Glomerular visceral epithelial cell (primary cell): ENCODE data around the gene THRA.

ENCODE experiments used
- DNase-seq: peaks from one replicate; pipeline ENCODE4 v3.0.0-alpha.2; 2016; ENCODE audit errors: extremely low spot score

The THRA gene

GRCh38 chr17:40064971-40065768 lies 2.4 kb downstream of the THRA start:
- DNase-seq: peak; percentile 54

GRCh38 chr17:40065769-40066510 lies 3.2 kb downstream of the THRA start:
- no peak for DNase-seq

- no peak for DNase-seq
Observed at GRCh38 chr17:40067710-40068109, 4.9 kb downstream of the THRA start.

- no peak for DNase-seq
Observed at GRCh38 chr17:40068129-40068581, 5.4 kb downstream of the THRA start.

- no peak for DNase-seq
Observed at GRCh38 chr17:40068584-40068916, 5.8 kb downstream of the THRA start.

- peak; percentile 64 for DNase-seq
Observed at GRCh38 chr17:40068917-40069750, 6.4 kb downstream of the THRA start.

- peak; percentile 44 for DNase-seq
Observed at GRCh38 chr17:40069751-40070708, 7.3 kb downstream of the THRA start.

- DNase-seq: no peak
Observed at GRCh38 chr17:40070709-40071312, 8.0 kb downstream of the THRA start.

GRCh38 chr17:40071313-40072039 lies 8.7 kb downstream of the THRA start:
- DNase-seq: no peak

GRCh38 chr17:40072040-40072734 lies 9.4 kb downstream of the THRA start:
- DNase-seq: no peak

- DNase-seq: no peak
Observed at GRCh38 chr17:40072735-40073346, 10.1 kb downstream of the THRA start.

GRCh38 chr17:40073454-40074174 lies 10.8 kb downstream of the THRA start:
- DNase-seq: no peak

- DNase-seq: no peak
Observed at GRCh38 chr17:40074175-40074512, 11.4 kb downstream of the THRA start.

GRCh38 chr17:40074871-40075200 lies 12.1 kb downstream of the THRA start:
- DNase-seq: no peak

- peak; percentile 49 for DNase-seq
Observed at GRCh38 chr17:40075201-40075941, 12.6 kb downstream of the THRA start.

GRCh38 chr17:40075942-40076498 lies 13.3 kb downstream of the THRA start:
- DNase-seq: no peak

- DNase-seq: no peak
Observed at GRCh38 chr17:40076591-40076990, 13.8 kb downstream of the THRA start.

GRCh38 chr17:40079545-40079944 lies 16.8 kb downstream of the THRA start:
- DNase-seq: no peak
